BLaER1 treated with 17β-estradiol and CSF1 and Interleukin-3, amounts not matched to agents 10 nM and 100 nM (cell line): ENCODE results near the gene APBB1IP.
"Not testable (repeated sequence)": the region's sequence is repeated elsewhere in the genome, so short reads cannot be mapped to it uniquely, and the experiment has no call there.

Experiments used
- H3K27ac ChIP-seq, 11 experiments: shearing (Covaris generic); formaldehyde crosslinking; 2 replicates each; pipeline ENCODE4 v1.8.1; 2022
- H3K27me3 ChIP-seq, 11 experiments: shearing (Covaris generic); formaldehyde crosslinking; 2 replicates each; pipeline ENCODE4 v1.8.1; 2022
- H3K36me3 ChIP-seq, 11 experiments: shearing (Covaris generic); formaldehyde crosslinking; 2 replicates each; pipeline ENCODE4 v1.8.1; 2022
- H3K4me1 ChIP-seq, 10 experiments: shearing (Covaris generic); formaldehyde crosslinking; 2 replicates each; pipeline ENCODE4 v1.8.1; 2022
- H3K4me2 ChIP-seq, 11 experiments: shearing (Covaris generic); formaldehyde crosslinking; 2 replicates each; pipeline ENCODE4 v1.8.1; 2022
- H3K4me3 ChIP-seq, 10 experiments: shearing (Covaris generic); formaldehyde crosslinking; 2 replicates each; pipeline ENCODE4 v1.8.1; 2022
- H3K9ac ChIP-seq, 11 experiments: shearing (Covaris generic); formaldehyde crosslinking; 2 replicates each; pipeline ENCODE4 v1.8.1; 2022
- H3K9me3 ChIP-seq, 11 experiments: shearing (Covaris generic); formaldehyde crosslinking; replicated peaks in 1 of 11; 2 replicates each; pipeline ENCODE4 v1.8.1; 2022
- H4K20me1 ChIP-seq, 11 experiments: shearing (Covaris generic); formaldehyde crosslinking; 2 replicates each; pipeline ENCODE4 v1.8.1; 2022
- Cebpa-rat ChIP-seq, 11 experiments: shearing (Covaris generic); IDR thresholded peaks; 2 replicates each; pipeline ENCODE4 v1.8.1; 2022

The APBB1IP gene

GRCh38 chr10:26463986-26464385, 25.8 kb downstream of the APBB1IP start:
- H3K4me3 ChIP-seq, result no peak overlapping the region
- H4K20me1 ChIP-seq, result peaks cover 96 to 99% (median 98%) of the 10 kb centered on the region in 11 experiments
- H3K9ac ChIP-seq, result no peak overlapping the region
- no peaks in the 10 kb centered on the region for H3K27me3 ChIP-seq
- H3K9me3 ChIP-seq, result peaks cover 0 to 21% (median 8%) of the 10 kb centered on the region in 11 experiments; a peak in 8 of 22 replicates
- no peak for TF ChIP-seq Cebpa-rat (IDR thresholded peaks at IDR 0.05)
- H3K27ac ChIP-seq, result no peak overlapping the region
- H3K4me1 ChIP-seq, result peaks cover 32 to 83% (median 50%) of the 10 kb centered on the region in 10 experiments
- H3K4me2 ChIP-seq, result peak overlapping the region in 7 of 11 experiments; percentile 1 to 30 (median 19); a peak in 6 of 22 replicates
- peaks cover 80 to 98% (median 91%) of the 10 kb centered on the region in 11 experiments for H3K36me3 ChIP-seq

GRCh38 chr10:26464632-26465280, 26.6 kb downstream of the APBB1IP start:
- Histone ChIP-seq H3K36me3 (peaks cover 87 to 100% (median 97%) of the 10 kb centered on the region in 11 experiments), H3K27me3 (no peaks in the 10 kb centered on the region), H3K9me3 (peaks cover 0 to 26% (median 8%) of the 10 kb centered on the region in 11 experiments; a peak in 8 of 22 replicates), H4K20me1 (peaks cover 99 to 100% (median 100%) of the 10 kb centered on the region in 11 experiments), H3K9ac (0 out of 22 replicates have a peak overlapping the region, but pooled peaks of 1 of the 11 experiments have one; percentile 13), H3K4me2 (peak overlapping the region in 3 of 11 experiments; percentile 3 to 29 (median 27); a peak in 4 of 22 replicates), H3K27ac (no peak overlapping the region), H3K4me1 (peaks cover 37 to 91% (median 57%) of the 10 kb centered on the region in 10 experiments), H3K4me3 (no peak overlapping the region)
- TF ChIP-seq Cebpa-rat (IDR thresholded peaks at IDR 0.05), result no peak

- Histone ChIP-seq H3K4me2 (peak overlapping the region in 5 of 11 experiments; percentile 1 to 42 (median 16); a peak in 5 of 22 replicates), H3K36me3 (peaks cover 88 to 100% (median 98%) of the 10 kb centered on the region in 11 experiments)
Measured at GRCh38 chr10:26466531-26466930, 28.4 kb downstream of the APBB1IP start.

GRCh38 chr10:26467639-26468038, 29.5 kb downstream of the APBB1IP start:
- Histone ChIP-seq H3K4me3 (no peak overlapping the region), H3K4me2 (peak overlapping the region; percentile 18 to 73 (median 50); a peak in 16 of 22 replicates), H3K36me3 (peaks cover 87 to 100% (median 99%) of the 10 kb centered on the region in 11 experiments), H3K27me3 (no peaks in the 10 kb centered on the region), H3K4me1 (peaks cover 66 to 97% (median 82%) of the 10 kb centered on the region in 10 experiments), H3K9ac (no peak overlapping the region), H3K9me3 (peaks cover 0 to 10% (median 0%) of the 10 kb centered on the region in 11 experiments; a peak in 3 of 22 replicates), H3K27ac (no peak overlapping the region), H4K20me1 (peaks cover 99 to 100% (median 100%) of the 10 kb centered on the region in 11 experiments)
- no peak for TF ChIP-seq Cebpa-rat (IDR thresholded peaks at IDR 0.05)

More at GRCh38 chr10:26466531-26466930, 28.4 kb downstream of the APBB1IP start:
- peaks cover 0 to 14% (median 0%) of the 10 kb centered on the region in 11 experiments; a peak in 3 of 22 replicates for H3K9me3 ChIP-seq
- H3K27ac ChIP-seq, H3K9ac ChIP-seq, H3K27me3 ChIP-seq, H3K4me3 ChIP-seq: not testable (repeated sequence)
- peaks cover 55 to 94% (median 71%) of the 10 kb centered on the region in 10 experiments for H3K4me1 ChIP-seq
- peaks cover 99 to 100% (median 100%) of the 10 kb centered on the region in 11 experiments for H4K20me1 ChIP-seq

- no peak for TF ChIP-seq Cebpa-rat (IDR thresholded peaks at IDR 0.05)
- peaks cover 99 to 100% (median 100%) of the 10 kb centered on the region in 11 experiments for H4K20me1 ChIP-seq
- no peak overlapping the region for H3K27ac ChIP-seq
- no peak overlapping the region for H3K4me3 ChIP-seq
- H3K4me1 ChIP-seq, result peaks cover 70 to 97% (median 87%) of the 10 kb centered on the region in 10 experiments
- H3K9me3 ChIP-seq, result peaks cover 0 to 10% (median 0%) of the 10 kb centered on the region in 11 experiments; a peak in 3 of 22 replicates
- peak overlapping the region; percentile 39 to 73 (median 57) for H3K4me2 ChIP-seq
- no peak overlapping the region for H3K9ac ChIP-seq
- no peaks in the 10 kb centered on the region for H3K27me3 ChIP-seq
- H3K36me3 ChIP-seq, result peaks cover 83 to 100% (median 99%) of the 10 kb centered on the region in 11 experiments
Measured at GRCh38 chr10:26468291-26468690, 30.1 kb downstream of the APBB1IP start.

GRCh38 chr10:26468700-26469099, 30.6 kb downstream of the APBB1IP start:
- H3K27ac ChIP-seq, result peak overlapping the region in 2 of 11 experiments; percentile 5 to 21; a peak in 1 of 22 replicates
- H3K4me2 ChIP-seq, result peak overlapping the region; percentile 39 to 73 (median 57)
- H4K20me1 ChIP-seq, result peaks cover 99 to 100% (median 100%) of the 10 kb centered on the region in 11 experiments
- TF ChIP-seq Cebpa-rat (IDR thresholded peaks at IDR 0.05), result no peak
- peaks cover 0 to 10% (median 0%) of the 10 kb centered on the region in 11 experiments; a peak in 3 of 22 replicates for H3K9me3 ChIP-seq
- no peak overlapping the region for H3K9ac ChIP-seq
- H3K4me3 ChIP-seq, result no peak overlapping the region
- H3K36me3 ChIP-seq, result peaks cover 79 to 100% (median 99%) of the 10 kb centered on the region in 11 experiments
- H3K27me3 ChIP-seq, result no peaks in the 10 kb centered on the region
- peaks cover 74 to 97% (median 89%) of the 10 kb centered on the region in 10 experiments for H3K4me1 ChIP-seq

GRCh38 chr10:26472492-26472778, 34.3 kb downstream of the APBB1IP start:
- Histone ChIP-seq H3K27me3 (no peaks in the 10 kb centered on the region), H3K4me3 (no peak overlapping the region)

GRCh38 chr10:26474026-26474425, 35.9 kb downstream of the APBB1IP start:
- H3K27me3 ChIP-seq, result no peaks in the 10 kb centered on the region
- peaks cover 97 to 100% (median 98%) of the 10 kb centered on the region in 11 experiments for H4K20me1 ChIP-seq
- peak overlapping the region; percentile 6 to 71 (median 38); a peak in 19 of 22 replicates for H3K4me2 ChIP-seq
- TF ChIP-seq Cebpa-rat (IDR thresholded peaks at IDR 0.05), result no peak
- no peak overlapping the region for H3K9ac ChIP-seq
- peaks cover 83 to 99% (median 98%) of the 10 kb centered on the region in 10 experiments for H3K4me1 ChIP-seq
- H3K4me3 ChIP-seq, result no peak overlapping the region
- peak overlapping the region in 2 of 11 experiments; percentile 6 to 51; a peak in 6 of 22 replicates for H3K27ac ChIP-seq
- H3K9me3 ChIP-seq, result peaks cover 0 to 5% (median 0%) of the 10 kb centered on the region in 11 experiments; a peak in 2 of 22 replicates
- H3K36me3 ChIP-seq, result peaks cover 64 to 95% (median 91%) of the 10 kb centered on the region in 11 experiments

More at GRCh38 chr10:26472492-26472778, 34.3 kb downstream of the APBB1IP start:
- Histone ChIP-seq H3K4me2 (peak overlapping the region; percentile 38 to 74 (median 60); a peak in 21 of 22 replicates), H3K27ac (peak overlapping the region in 1 of 11 experiments; percentile 54; a peak in 4 of 22 replicates), H4K20me1 (peaks cover 100% of the 10 kb centered on the region in 11 experiments), H3K9ac (no peak overlapping the region), H3K36me3 (peaks cover 71 to 100% (median 99%) of the 10 kb centered on the region in 11 experiments), H3K9me3 (peaks cover 0 to 10% (median 0%) of the 10 kb centered on the region in 11 experiments; a peak in 3 of 22 replicates), H3K4me1 (peaks cover 84 to 100% (median 100%) of the 10 kb centered on the region in 10 experiments)
- TF ChIP-seq Cebpa-rat (IDR thresholded peaks at IDR 0.05), result no peak

GRCh38 chr10:26474845-26475244, 36.7 kb downstream of the APBB1IP start:
- peaks cover 83 to 98% (median 95%) of the 10 kb centered on the region in 10 experiments for H3K4me1 ChIP-seq
- H3K27ac ChIP-seq, result peak overlapping the region in 7 of 11 experiments; percentile 2 to 52 (median 30); a peak in 10 of 22 replicates
- H3K4me3 ChIP-seq, H3K27me3 ChIP-seq, H3K9me3 ChIP-seq: not testable (repeated sequence)
- peak overlapping the region in 10 of 11 experiments; percentile 12 to 71 (median 40); a peak in 20 of 22 replicates for H3K4me2 ChIP-seq
- 0 out of 22 replicates have a peak overlapping the region, but pooled peaks of 1 of the 11 experiments have one; percentile 29 for H3K9ac ChIP-seq
- peaks cover 94 to 99% (median 97%) of the 10 kb centered on the region in 11 experiments for H4K20me1 ChIP-seq
- H3K36me3 ChIP-seq, result peaks cover 56 to 89% (median 86%) of the 10 kb centered on the region in 11 experiments
